Right atrium auricular region (tissue), 2 donors: Measurements from ENCODE around the gene LAMC3. TPM values are rescaled to one million over a fixed set of nuclear protein-coding genes. Genes with fewer than 3 reads are reported as not detected.
A peak's percentile ranks its signal among the peaks of the same experiment; 100 is the strongest.

Experiments
- DNase-seq: peaks from one replicate; pipeline ENCODE4 v3.0.0-alpha.2; 2019; ENCODE audit warnings: low spot score
- H3K27ac ChIP-seq, 2 donors: fragments of 200-600 bp; sonication (generic); 1 replicate in 1 of 2; 2 replicates in 1 of 2; pipeline ENCODE4 v1.5.1; 2016 to 2019
- H3K27me3 ChIP-seq, 2 donors: fragments of 200-600 bp; sonication (generic); one replicate each; pipeline versions ENCODE4 v1.5.1 to v1.6.0; 2017 to 2019
- H3K36me3 ChIP-seq: fragments of 200-600 bp; sonication (generic); one replicate; pipeline ENCODE4 v1.5.1; 2016
- H3K4me1 ChIP-seq, 2 donors: fragments of 200-600 bp; sonication (generic); one replicate each; pipeline versions ENCODE4 v1.5.1 to v1.6.0; 2017 to 2019
- H3K4me3 ChIP-seq, 2 donors: fragments of 200-600 bp; sonication (generic); 1 replicate in 1 of 2; 2 replicates in 1 of 2; pipeline ENCODE4 v1.5.1; 2017 to 2019; ENCODE audit warnings: mild to moderate bottlenecking in 1 of 2, moderate library complexity in 1 of 2
- H3K9me3 ChIP-seq, 2 donors: fragments of 200-600 bp; sonication (generic); one replicate each; pipeline ENCODE4 v1.5.1; 2019
- total RNA-seq, 2 donors: library from RNA; depleted of rRNA; stranded (reverse); fragments of >200 nt; gene quantifications; one replicate each; pipeline ENCODE4 v1.1.0, GENCODE V29; 2016
- TF ChIP-seq, protein P1 (sequence below), 2 donors: fragments of 200-600 bp; sonication (generic); IDR thresholded peaks; one replicate each; pipeline ENCODE4 v1.5.1; 2019; ENCODE audit warnings: antibody characterized with exemption in 2 of 2

LAMC3 gene
- total RNA-seq, 2 donors from 2014 or later = 0.56 to 1.6 TPM

GRCh38 chr9:131035548-131035947 is 26.6 kb downstream of the LAMC3 start:
- Histone ChIP-seq H3K27me3 (no peaks in the 10 kb centered on the region), H3K4me3 (no peak overlapping the region), H3K36me3 (no peaks in the 10 kb centered on the region), H3K9me3 (no peaks in the 10 kb centered on the region), H3K27ac (no peak overlapping the region), H3K4me1 (peaks cover 0 to 20% of the 10 kb centered on the region in 2 donors)
- TF ChIP-seq, protein P1, sequence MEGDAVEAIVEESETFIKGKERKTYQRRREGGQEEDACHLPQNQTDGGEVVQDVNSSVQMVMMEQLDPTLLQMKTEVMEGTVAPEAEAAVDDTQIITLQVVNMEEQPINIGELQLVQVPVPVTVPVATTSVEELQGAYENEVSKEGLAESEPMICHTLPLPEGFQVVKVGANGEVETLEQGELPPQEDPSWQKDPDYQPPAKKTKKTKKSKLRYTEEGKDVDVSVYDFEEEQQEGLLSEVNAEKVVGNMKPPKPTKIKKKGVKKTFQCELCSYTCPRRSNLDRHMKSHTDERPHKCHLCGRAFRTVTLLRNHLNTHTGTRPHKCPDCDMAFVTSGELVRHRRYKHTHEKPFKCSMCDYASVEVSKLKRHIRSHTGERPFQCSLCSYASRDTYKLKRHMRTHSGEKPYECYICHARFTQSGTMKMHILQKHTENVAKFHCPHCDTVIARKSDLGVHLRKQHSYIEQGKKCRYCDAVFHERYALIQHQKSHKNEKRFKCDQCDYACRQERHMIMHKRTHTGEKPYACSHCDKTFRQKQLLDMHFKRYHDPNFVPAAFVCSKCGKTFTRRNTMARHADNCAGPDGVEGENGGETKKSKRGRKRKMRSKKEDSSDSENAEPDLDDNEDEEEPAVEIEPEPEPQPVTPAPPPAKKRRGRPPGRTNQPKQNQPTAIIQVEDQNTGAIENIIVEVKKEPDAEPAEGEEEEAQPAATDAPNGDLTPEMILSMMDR (IDR thresholded peaks at IDR 0.05) = no peak
- no peak for DNase-seq

GRCh38 chr9:131036071-131036470 is 27.1 kb downstream of the LAMC3 start:
- TF ChIP-seq, protein P1 (IDR thresholded peaks at IDR 0.05) = no peak
- Histone ChIP-seq H3K4me1 (peaks cover 0 to 20% of the 10 kb centered on the region in 2 donors), H3K4me3 (no peak overlapping the region), H3K27ac (no peak overlapping the region), H3K9me3 (no peaks in the 10 kb centered on the region), H3K27me3 (no peaks in the 10 kb centered on the region), H3K36me3 (no peaks in the 10 kb centered on the region)
- no peak for DNase-seq

- peak overlapping the region; percentile 31 to 53 for H3K27ac ChIP-seq
- no peaks in the 10 kb centered on the region for H3K27me3 ChIP-seq
- H3K9me3 ChIP-seq = no peaks in the 10 kb centered on the region
- H3K4me3 ChIP-seq = no peak overlapping the region
- TF ChIP-seq, protein P1 (IDR thresholded peaks at IDR 0.05) = no peak
- DNase-seq = no peak
- peaks cover 0 to 20% of the 10 kb centered on the region in 2 donors for H3K4me1 ChIP-seq
- no peaks in the 10 kb centered on the region for H3K36me3 ChIP-seq
Observed at GRCh38 chr9:131036529-131037334, 27.8 kb downstream of the LAMC3 start.

- no peaks in the 10 kb centered on the region for H3K27me3 ChIP-seq
- no peaks in the 10 kb centered on the region for H3K36me3 ChIP-seq
- no peaks in the 10 kb centered on the region for H3K9me3 ChIP-seq
- H3K4me1 ChIP-seq = peaks cover 0 to 20% of the 10 kb centered on the region in 2 donors
- no peak overlapping the region for H3K4me3 ChIP-seq
- H3K27ac ChIP-seq = peak overlapping the region; percentile 31 to 53
- DNase-seq = no peak
- TF ChIP-seq, protein P1 (IDR thresholded peaks at IDR 0.05) = no peak
Observed at GRCh38 chr9:131037335-131038255, 28.6 kb downstream of the LAMC3 start.

- Histone ChIP-seq H3K9me3 (no peaks in the 10 kb centered on the region), H3K4me1 (peaks cover 0 to 20% of the 10 kb centered on the region in 2 donors), H3K27ac (no peak overlapping the region), H3K27me3 (no peaks in the 10 kb centered on the region), H3K36me3 (no peaks in the 10 kb centered on the region), H3K4me3 (no peak overlapping the region)
- TF ChIP-seq, protein P1 (IDR thresholded peaks at IDR 0.05) = no peak
- no peak for DNase-seq
Observed at GRCh38 chr9:131038256-131039128, 29.5 kb downstream of the LAMC3 start.
